Activated naive CD4-positive, alpha-beta T cell treated with anti-CD3 and anti-CD28 coated beads, Interleukin-2, amount 10 ng/mL, durations not matched to agents 5 hours and 36 hours (primary cell): ENCODE measurements around the gene NOXRED1. TPM values are rescaled to one million over a fixed set of nuclear protein-coding genes. Genes with fewer than 3 reads are reported as not detected.

Experiments used
- total RNA-seq, 2 experiments: library from RNA; stranded (reverse); gene quantifications; one replicate each; pipeline ENCODE4 v1.2.3, GENCODE V29; 2021

The NOXRED1 gene, protein sequence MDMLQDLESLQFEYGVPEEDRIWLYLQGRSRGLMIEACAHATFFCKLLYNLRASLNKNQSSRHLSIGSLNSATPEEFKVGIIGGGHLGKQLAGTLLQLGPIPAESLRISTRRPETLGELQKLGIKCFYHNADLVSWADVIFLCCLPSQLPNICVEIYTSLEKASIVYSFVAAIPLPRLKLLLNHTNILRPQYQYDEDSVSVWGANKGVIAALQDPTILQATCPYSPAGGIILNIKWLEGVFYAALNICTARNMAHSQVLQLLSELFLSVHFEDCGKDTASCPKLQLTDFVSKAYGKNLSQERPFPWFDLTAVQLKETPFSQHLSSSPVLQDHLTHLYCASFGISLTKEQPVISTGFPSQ
- total RNA-seq, result under 1 TPM; 0.36 to 0.58 TPM

DNA sequence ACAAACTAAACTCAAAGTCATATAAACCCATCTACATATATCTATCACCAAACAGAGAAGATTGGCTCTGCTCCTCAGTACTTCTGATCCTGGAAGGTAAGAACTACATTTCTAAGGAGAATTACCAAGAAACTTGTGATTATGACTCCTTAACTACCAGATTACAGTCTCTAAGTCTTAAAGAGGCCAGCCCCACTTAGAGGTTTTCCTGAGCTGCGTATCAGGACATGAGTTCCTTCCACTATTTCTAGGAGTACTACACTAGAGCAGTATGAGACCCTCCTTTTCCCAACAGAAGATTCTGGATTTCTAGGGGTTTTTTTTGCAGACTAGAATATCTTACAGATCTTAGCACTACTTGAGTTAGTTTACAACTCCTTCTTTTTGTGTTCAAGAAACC lies at the start of gene NOXRED1:
Gene NOXRED1 (minus strand): TSS at position 101 of the 400 bp plus-strand sequence. CDS start 634 bp downstream, outside the sequence.

DNA sequence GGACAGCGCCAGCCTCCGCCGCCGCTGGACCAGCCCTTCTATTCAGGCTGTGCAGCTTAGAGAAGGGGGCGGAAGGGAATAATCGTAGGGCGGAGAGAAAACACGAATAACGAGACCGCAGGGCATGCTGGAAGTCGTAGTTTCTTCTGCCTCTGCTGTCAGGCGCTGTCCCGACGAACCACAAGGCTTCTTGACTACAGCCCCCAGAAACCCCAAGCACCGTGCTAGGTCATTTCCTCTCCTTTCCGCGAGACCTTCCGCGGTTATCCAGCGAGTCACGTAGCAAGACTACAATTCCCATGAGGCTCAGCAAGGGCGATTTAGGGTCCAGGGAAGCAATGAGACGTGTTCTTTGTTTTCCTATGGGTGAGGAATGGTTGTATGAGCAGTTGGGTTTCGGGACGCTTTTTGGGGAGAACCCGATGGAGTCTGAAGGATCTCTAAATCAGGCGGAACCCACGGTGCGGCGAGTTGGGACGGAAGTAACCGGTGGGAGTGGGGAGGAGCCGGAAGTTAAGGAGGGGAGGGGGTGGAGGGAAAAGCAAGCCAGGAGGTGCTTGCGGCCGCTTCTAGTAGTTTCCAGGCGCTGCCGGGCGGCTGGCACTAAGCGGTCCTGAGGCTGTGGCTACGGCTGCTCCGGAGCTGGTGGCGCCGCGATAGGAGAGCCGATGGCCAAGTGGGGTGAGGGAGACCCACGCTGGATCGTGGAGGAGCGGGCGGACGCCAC lies 34.4 kb upstream of the NOXRED1 start, which contains the start of the genes AHSA1 and VIPAS39:
Gene AHSA1 (plus strand): TSS at position 572 of the 727 bp plus-strand sequence. CDS start 97 bp downstream, at position 669.
Gene VIPAS39 (minus strand): TSS at position 80 of the 727 bp plus-strand sequence. CDS start 3,499 bp downstream, outside the sequence.

DNA sequence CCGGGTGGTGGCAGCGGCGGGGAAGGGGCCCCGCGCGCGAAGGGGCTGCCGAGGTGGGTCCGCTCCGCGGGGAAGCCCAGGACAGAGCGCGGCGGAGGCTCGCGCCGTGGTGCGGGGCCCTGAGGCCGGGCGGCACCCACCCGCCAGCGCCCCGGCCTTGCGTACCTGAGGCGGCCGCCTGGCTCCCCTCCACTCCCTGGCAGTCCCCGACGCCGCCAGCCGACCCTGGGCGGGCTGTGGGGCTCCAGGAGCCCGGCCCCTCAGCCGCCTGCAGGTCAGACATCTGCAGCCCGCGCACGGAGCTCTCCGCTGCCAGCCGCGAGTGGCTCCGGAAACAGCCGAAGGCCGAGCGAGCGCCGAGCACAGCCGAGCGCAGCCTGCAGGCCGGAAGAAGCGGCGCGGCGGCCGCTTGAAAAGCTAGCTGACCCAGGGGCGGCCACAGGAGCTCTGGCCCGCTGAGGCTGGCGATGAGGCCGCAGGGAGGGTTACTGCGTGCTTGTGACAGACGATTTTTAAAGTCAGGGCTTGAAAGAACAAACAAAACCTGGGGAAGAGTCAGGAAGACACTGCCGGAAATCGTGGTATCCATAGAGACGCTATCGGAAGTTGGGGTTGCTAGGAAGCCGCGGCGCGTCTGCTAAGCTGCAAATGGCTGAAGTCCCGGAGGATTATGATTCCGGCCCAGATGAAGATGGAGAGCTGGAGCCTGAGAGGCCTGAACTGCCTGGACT lies 46.4 kb downstream of the NOXRED1 start, which contains the start of the genes SAMD15 and TMED8:
Gene SAMD15 (plus strand): TSS at position 609 of the 731 bp plus-strand sequence. CDS start 40 bp downstream, at position 649.
Gene TMED8 (minus strand): TSS at position 324 of the 731 bp plus-strand sequence. CDS start 41 bp downstream, at position 283.

Other genes with a start within 250 kb of the NOXRED1 start
- under 1 TPM; 0.10 to 0.17 TPM for gene TMEM63C, start 241.7 kb downstream of the NOXRED1 start, total RNA-seq
- not detected for gene NGB, start 152.3 kb downstream of the NOXRED1 start, total RNA-seq
- 10 to 100 TPM in 1 of 2 experiments, 1 to 10 TPM in 1; 9.1 to 13.1 TPM for gene POMT2, start 102.6 kb downstream of the NOXRED1 start, total RNA-seq
- gene GSTZ1, start 102.5 kb downstream of the NOXRED1 start, total RNA-seq, result 10 to 100 TPM; 15.2 to 19.7 TPM
- 10 to 100 TPM; 11.7 to 12.2 TPM for gene TMED8, start 46.4 kb downstream of the NOXRED1 start, total RNA-seq
- gene SAMD15, start 46.1 kb downstream of the NOXRED1 start, total RNA-seq, result under 1 TPM; 0.23 to 0.26 TPM
- gene VIPAS39, start 34.1 kb upstream of the NOXRED1 start, total RNA-seq, result 10 to 100 TPM; 16.5 to 16.9 TPM
- gene AHSA1, start 34.6 kb upstream of the NOXRED1 start, total RNA-seq, result 100 to 1,000 TPM; 137 to 142 TPM
- gene ISM2, start 75.3 kb upstream of the NOXRED1 start, total RNA-seq, result under 1 TPM in 1 of 2 experiments, not detected in 1; 0.15 TPM
- 10 to 100 TPM; 45.9 to 46.6 TPM for gene SPTLC2, start 193.1 kb upstream of the NOXRED1 start, total RNA-seq